T-cell (primary cell): ENCODE results near the gene DBF4B. TPM values are rescaled to one million over a fixed set of nuclear protein-coding genes. Genes with fewer than 3 reads are reported as not detected.

Experiments
- ATAC-seq, 4 experiments: fragments of 200-7000 bp in 3 of 4; fragments of 150-1000 bp in 1 of 4; cut with Tn5 transposase; replicated peaks in 1 of 4; 1 replicate in 3 of 4; 2 replicates in 1 of 4; pipeline ENCODE4 v1.10.0; 2021; ENCODE audit warnings: moderate library complexity in 3 of 4, mild to moderate bottlenecking in 2 of 4, moderate number of reproducible peaks in 1 of 4
- CTCF ChIA-PET, 2 donors: fragments of 300-600 bp; sonication (Branson Sonifier 250); formaldehyde crosslinking; loops; one replicate each; lab custom pipeline; 2022; ENCODE audit warnings: antibody characterized with exemption in 2 of 2; lab: Charles Lee
- POLR2A ChIA-PET, 2 donors: fragments of 300-600 bp; sonication (Branson Sonifier 250); formaldehyde crosslinking; loops; one replicate each; lab custom pipeline; 2022; ENCODE audit warnings: antibody characterized with exemption in 2 of 2; lab: Charles Lee
- DNase-seq, 35 experiments: peaks; one replicate each; pipeline versions ENCODE4 v3.0.0 to v3.0.0-alpha.2; 2013 to 2023
- H3K27ac ChIP-seq: one replicate; pipeline ENCODE4 v1.5.1; 2013; ENCODE audit warnings: low read length
- H3K27me3 ChIP-seq, 2 experiments: replicated peaks in 1 of 2; 1 replicate in 1 of 2; 2 replicates in 1 of 2; pipeline versions ENCODE4 v1.6.1 to v1.7.0; 2013; ENCODE audit warnings: low read length in 1 of 2, mixed read lengths in 1 of 2; ENCODE audit not compliant: control insufficient read depth in 2 of 2, insufficient read depth in 2 of 2; ENCODE audit errors: extremely low read depth in 1 of 2
- H3K36me3 ChIP-seq, 2 donors: 1 replicate in 1 of 2; 2 replicates in 1 of 2; pipeline versions ENCODE4 v1.6.1 to v1.7.0; 2013; ENCODE audit warnings: low read length in 1 of 2; ENCODE audit not compliant: control insufficient read depth in 2 of 2, insufficient read depth in 1 of 2; ENCODE audit errors: extremely low read depth in 1 of 2
- H3K4me1 ChIP-seq, 2 experiments: 1 replicate in 1 of 2; 2 replicates in 1 of 2; pipeline versions ENCODE4 v1.6.1 to v1.7.0; 2013; ENCODE audit warnings: low read length in 2 of 2, mixed read lengths in 1 of 2; ENCODE audit not compliant: insufficient read depth in 2 of 2, control insufficient read depth in 1 of 2; ENCODE audit errors: extremely low read depth in 1 of 2
- H3K4me3 ChIP-seq, 2 donors: 1 replicate in 1 of 2; 2 replicates in 1 of 2; pipeline versions ENCODE4 v1.5.1 to v1.7.0; 2013; ENCODE audit warnings: mild to moderate bottlenecking in 2 of 2, low read length in 1 of 2, moderate library complexity in 1 of 2; ENCODE audit not compliant: control insufficient read depth in 1 of 2; ENCODE audit errors: extremely low read depth in 1 of 2
- H3K9me3 ChIP-seq: 2 replicates; pipeline ENCODE4 v1.7.0; 2013
- H3K27ac Mint-ChIP-seq, 2 donors: one replicate each; pipeline ENCODE4 v1.8.0; 2020 to 2021; ENCODE audit warnings: mild to moderate bottlenecking in 2 of 2, mixed read lengths in 2 of 2
- H3K27me3 Mint-ChIP-seq, 2 donors: one replicate each; pipeline ENCODE4 v1.8.0; 2021 to 2022; ENCODE audit warnings: mixed read lengths in 2 of 2
- H3K36me3 Mint-ChIP-seq: one replicate; pipeline ENCODE4 v1.8.0; 2021; ENCODE audit warnings: mixed read lengths
- H3K4me1 Mint-ChIP-seq, 3 donors: one replicate each; pipeline ENCODE4 v1.8.0; 2020 to 2022; ENCODE audit warnings: mixed read lengths in 3 of 3, mild to moderate bottlenecking in 1 of 3
- H3K4me3 Mint-ChIP-seq, 3 donors: one replicate each; pipeline ENCODE4 v1.8.0; 2020 to 2022; ENCODE audit warnings: mild to moderate bottlenecking in 3 of 3, mixed read lengths in 3 of 3, moderate library complexity in 3 of 3
- H3K9me3 Mint-ChIP-seq, 3 donors: one replicate each; pipeline ENCODE4 v1.8.0; 2020 to 2022; ENCODE audit warnings: mixed read lengths in 3 of 3
- WGBS: methylation state at CpG from one replicate; pipeline ENCODE4 v1.1.5; 2013; ENCODE audit warnings: missing lambda C conversion rate; ENCODE audit not compliant: insufficient coverage; 5-methylcytosine and 5-hydroxymethylcytosine counted together
- total RNA-seq, 35 experiments: library from RNA in 6 of 35; stranded (reverse) in 6 of 35; fragments of 120-200 nt in 1 of 35; gene quantifications; one replicate each; pipeline versions ENCODE4 v1.2.1 to v1.2.4 and lab custom pipeline; 2013 to 2026

Gene DBF4B
- total RNA-seq, 5 donors from 2014 or later (not counting 1 experiment from before 2014, with no cell fraction given), result 3.8 to 7.8 (median 6.8) TPM

DNA sequence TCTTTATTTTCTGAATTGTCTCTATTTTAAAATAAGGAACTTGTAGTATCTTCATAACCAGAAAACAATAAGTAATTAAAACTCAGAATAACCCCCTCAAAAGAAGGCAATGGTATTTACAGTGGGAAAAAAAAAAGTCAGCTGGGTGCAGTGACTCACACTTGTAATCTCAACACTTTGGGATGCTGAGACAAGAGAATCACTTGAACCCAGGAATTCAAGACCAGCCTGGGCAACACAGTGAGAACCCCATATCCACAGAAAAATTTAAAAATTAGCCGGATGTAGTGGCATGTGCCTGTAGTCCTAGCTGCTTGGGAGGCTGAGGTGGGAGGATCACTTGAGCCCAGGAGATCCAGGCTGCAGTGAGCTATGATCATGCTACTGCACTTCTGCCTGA lies 83.8 kb downstream of the DBF4B start:
- Histone ChIP-seq H3K4me3 (no peak overlapping the region), H3K9me3 (no peaks in the 10 kb centered on the region), H3K27ac (no peak overlapping the region), H3K4me1 (no peaks in the 10 kb centered on the region), H3K36me3 (no peaks in the 10 kb centered on the region), H3K27me3 (peaks cover 0 to 10% of the 10 kb centered on the region in 2 experiments)
- ChIA-PET POLR2A (no interaction called here), CTCF (no interaction called here)
- WGBS, result no CpG with 5 or more reads among the region's 1 CpG
- Mint-ChIP-seq H3K27ac (no peak overlapping the region), H3K4me1 (no peaks in the 10 kb centered on the region), H3K4me3 (no peak overlapping the region), H3K27me3 (no peaks in the 10 kb centered on the region), H3K36me3 (no peaks in the 10 kb centered on the region), H3K9me3 (no peaks in the 10 kb centered on the region)
- DNase-seq, result no peak
- no peak for ATAC-seq

DNA sequence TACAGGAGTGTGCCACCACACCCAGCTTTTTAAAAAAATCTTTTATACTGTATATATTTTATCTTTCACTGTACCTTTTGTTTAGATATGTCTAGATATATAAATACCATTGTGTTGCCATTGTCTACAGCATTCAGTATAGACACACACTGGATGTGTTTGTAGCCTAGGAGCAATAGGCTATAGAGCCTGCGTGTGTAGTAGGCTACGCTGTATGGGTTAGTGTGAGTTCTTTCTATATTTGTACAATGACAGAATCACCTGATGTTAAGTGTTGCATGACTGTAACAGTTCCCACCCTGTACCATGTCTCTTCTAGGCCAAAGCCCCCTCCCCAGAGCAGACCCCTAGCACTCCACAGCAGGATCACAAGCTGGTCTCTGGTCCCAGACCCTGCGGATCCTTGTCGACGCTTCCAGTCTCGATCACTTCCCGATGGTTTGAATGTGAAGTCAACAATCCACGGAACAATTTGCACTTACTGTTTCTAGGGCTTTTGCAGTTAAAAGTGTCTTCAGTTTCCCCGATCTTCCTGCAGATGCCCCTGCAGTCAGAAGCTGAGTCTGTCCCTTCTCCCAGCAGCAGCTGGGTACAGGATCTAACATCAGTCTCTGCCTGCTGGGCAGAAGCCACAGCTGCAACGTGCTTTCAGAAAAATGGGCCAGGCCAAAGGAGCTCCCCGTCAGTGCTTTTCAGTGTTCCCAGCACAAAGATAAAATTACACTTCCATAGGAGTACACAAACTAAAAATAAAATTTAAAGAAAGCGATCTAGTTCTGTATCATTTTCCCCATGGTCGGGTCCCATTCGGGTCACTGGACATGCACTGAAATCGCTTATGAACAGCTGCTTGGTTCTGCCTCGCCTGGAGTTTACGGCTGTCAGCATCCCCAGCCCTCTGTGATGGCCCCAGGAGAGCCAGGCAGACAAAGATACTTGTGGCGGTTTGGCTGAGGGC lies 85.7 kb downstream of the DBF4B start:
- H3K27me3 Mint-ChIP-seq, result no peaks in the 10 kb centered on the region
- WGBS, result 87% methylated on average over 16 of the region's 18 CpGs
- CTCF ChIA-PET, result interaction anchor here in 1 of 2 donors (0.6 kb wide), 1 partner anchor 14 kb away, joined by 6 read pairs; no protein-coding TSS in a partner anchor

DNA sequence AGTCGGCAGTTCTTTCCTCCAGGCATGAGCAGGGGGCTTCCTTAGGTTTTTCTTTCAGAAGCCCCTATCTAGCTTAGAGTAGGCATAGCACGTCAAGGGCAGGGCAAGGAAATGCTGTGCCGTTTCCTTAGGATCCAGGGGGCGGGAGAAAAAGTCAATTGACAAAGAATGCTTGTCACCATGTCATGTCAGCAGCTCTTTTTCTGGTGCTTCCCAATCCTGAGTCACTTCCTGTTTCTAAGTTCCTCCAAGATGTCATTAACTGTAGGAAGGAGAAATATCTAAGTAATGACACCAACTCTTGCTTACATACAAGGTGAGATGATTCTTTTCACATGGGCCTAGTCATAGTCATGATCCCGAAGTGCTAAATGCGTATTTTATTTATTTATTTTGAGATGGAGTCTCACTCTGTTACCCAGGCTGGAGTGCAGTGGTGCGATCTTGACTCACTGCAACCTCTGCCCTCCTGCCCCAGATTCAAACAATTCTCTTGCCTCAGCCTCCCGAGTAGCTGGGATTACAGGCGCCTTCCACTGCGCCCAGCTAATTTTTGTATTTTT lies 86.5 kb downstream of the DBF4B start:
- H3K4me1 ChIP-seq, result no peaks in the 10 kb centered on the region
- POLR2A ChIA-PET, result no interaction called here
- no peaks in the 10 kb centered on the region for H3K36me3 ChIP-seq
- H3K27ac ChIP-seq, result no peak overlapping the region
- Mint-ChIP-seq H3K9me3 (no peaks in the 10 kb centered on the region), H3K27me3 (no peaks in the 10 kb centered on the region), H3K4me3 (no peak overlapping the region), H3K4me1 (no peaks in the 10 kb centered on the region), H3K27ac (no peak overlapping the region), H3K36me3 (no peaks in the 10 kb centered on the region)
- DNase-seq (no peak), ATAC-seq (no peak)
- CTCF ChIA-PET, result no interaction called here
- H3K9me3 ChIP-seq, result no peaks in the 10 kb centered on the region
- 88% methylated on average over 4 of the region's 10 CpGs for WGBS
- no peak overlapping the region for H3K4me3 ChIP-seq
- H3K27me3 ChIP-seq, result peaks cover 0 to 15% of the 10 kb centered on the region in 2 experiments

More for the DNA sequence above, 85.7 kb downstream of the DBF4B start:
- POLR2A ChIA-PET, result no interaction called here
- Mint-ChIP-seq H3K4me3 (no peak overlapping the region), H3K9me3 (no peaks in the 10 kb centered on the region), H3K27ac (no peak overlapping the region), H3K36me3 (no peaks in the 10 kb centered on the region), H3K4me1 (no peaks in the 10 kb centered on the region)
- H3K4me3 ChIP-seq, result no peak overlapping the region
- no peak for ATAC-seq
- no peaks in the 10 kb centered on the region for H3K9me3 ChIP-seq
- no peaks in the 10 kb centered on the region for H3K4me1 ChIP-seq
- peaks cover 0 to 11% of the 10 kb centered on the region in 2 experiments for H3K27me3 ChIP-seq
- H3K27ac ChIP-seq, result no peak overlapping the region
- no peak for DNase-seq
- H3K36me3 ChIP-seq, result no peaks in the 10 kb centered on the region

DNA sequence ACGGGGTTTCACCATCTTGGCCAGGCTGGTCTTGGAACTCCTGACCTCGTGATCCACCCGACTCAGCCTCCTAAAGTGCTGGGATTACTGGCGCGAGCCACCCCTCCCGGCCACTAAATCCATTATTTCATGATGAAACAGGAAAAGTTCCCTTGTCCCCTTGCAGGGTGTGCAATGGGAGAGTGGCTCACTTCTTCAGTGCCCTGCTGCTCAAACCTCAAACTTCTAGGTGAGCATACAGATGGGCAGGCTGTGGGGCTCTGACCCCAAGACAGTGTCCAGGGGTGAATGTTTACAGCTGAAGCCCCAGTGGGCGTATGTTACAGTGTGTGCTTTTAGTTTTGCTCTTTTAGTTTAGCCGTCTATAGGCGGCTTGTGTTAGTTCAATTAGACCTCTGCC lies 87.0 kb downstream of the DBF4B start:
- Histone ChIP-seq H3K27ac (no peak overlapping the region), H3K4me3 (no peak overlapping the region), H3K27me3 (peaks cover 0 to 15% of the 10 kb centered on the region in 2 experiments), H3K4me1 (no peaks in the 10 kb centered on the region), H3K36me3 (no peaks in the 10 kb centered on the region), H3K9me3 (no peaks in the 10 kb centered on the region)
- no peak for DNase-seq
- ChIA-PET CTCF (no interaction called here), POLR2A (no interaction called here)
- Mint-ChIP-seq H3K27me3 (no peaks in the 10 kb centered on the region), H3K4me1 (no peaks in the 10 kb centered on the region), H3K36me3 (no peaks in the 10 kb centered on the region), H3K9me3 (no peaks in the 10 kb centered on the region), H3K4me3 (no peak overlapping the region), H3K27ac (no peak overlapping the region)
- no peak for ATAC-seq
- WGBS, result 90% methylated on average over 5 of the region's 9 CpGs

DNA sequence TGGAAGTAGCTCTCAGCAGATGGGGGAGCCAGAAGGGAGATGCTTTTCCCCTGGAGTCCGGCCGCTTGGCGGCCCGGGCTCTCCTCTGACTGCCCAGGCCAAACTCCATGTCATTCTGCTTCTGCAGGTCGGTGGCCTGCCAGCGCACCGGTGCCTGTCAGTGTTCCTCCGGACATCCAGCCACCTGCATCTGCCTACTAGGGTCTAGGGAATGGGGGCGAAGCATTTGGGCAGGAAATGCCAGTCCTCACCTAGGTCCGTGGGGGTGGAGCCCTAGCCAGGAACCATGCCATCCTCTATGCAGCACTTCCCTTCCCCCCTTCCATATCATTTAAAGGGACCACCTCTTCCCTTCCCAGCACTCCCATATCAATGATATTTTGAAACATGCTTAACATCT lies 87.5 kb downstream of the DBF4B start:
- no peak overlapping the region for H3K4me3 Mint-ChIP-seq
- Histone ChIP-seq H3K4me3 (no peak overlapping the region), H3K36me3 (no peaks in the 10 kb centered on the region), H3K4me1 (no peaks in the 10 kb centered on the region), H3K9me3 (no peaks in the 10 kb centered on the region), H3K27me3 (peaks cover 0 to 15% of the 10 kb centered on the region in 2 experiments), H3K27ac (no peak overlapping the region)
- H3K27ac Mint-ChIP-seq, result no peak overlapping the region
- no peak for DNase-seq
- no peaks in the 10 kb centered on the region for H3K4me1 Mint-ChIP-seq
- WGBS, result 84% methylated on average over 9 of the region's 10 CpGs
- no peak for ATAC-seq
- ChIA-PET CTCF (no interaction called here), POLR2A (no interaction called here)
- H3K36me3 Mint-ChIP-seq, result no peaks in the 10 kb centered on the region
- H3K27me3 Mint-ChIP-seq, result no peaks in the 10 kb centered on the region
- no peaks in the 10 kb centered on the region for H3K9me3 Mint-ChIP-seq

DNA sequence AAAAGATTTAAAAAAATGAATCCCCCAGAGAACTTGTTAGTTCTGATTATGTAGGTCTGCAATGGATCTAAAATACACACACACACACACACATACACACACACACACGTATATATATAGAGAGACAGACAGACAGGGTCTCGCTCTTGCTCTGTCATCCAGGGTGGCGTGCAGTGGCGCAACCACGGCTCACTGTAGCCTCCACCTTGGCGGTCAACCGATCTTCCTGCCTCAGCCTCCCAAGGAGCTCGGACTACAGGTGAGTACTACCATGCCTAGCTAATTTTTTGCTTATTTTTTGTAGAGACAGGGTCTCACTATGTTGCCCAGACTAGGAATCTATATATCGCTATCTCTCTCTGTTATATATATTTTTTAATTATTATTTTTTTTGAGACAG lies 88.3 kb downstream of the DBF4B start:
- Mint-ChIP-seq H3K36me3 (no peaks in the 10 kb centered on the region), H3K27me3 (no peaks in the 10 kb centered on the region), H3K4me3 (no peak overlapping the region), H3K4me1 (no peaks in the 10 kb centered on the region), H3K27ac (no peak overlapping the region), H3K9me3 (no peaks in the 10 kb centered on the region)
- Histone ChIP-seq H3K36me3 (no peaks in the 10 kb centered on the region), H3K27me3 (peaks cover 0 to 15% of the 10 kb centered on the region in 2 experiments), H3K4me3 (no peak overlapping the region), H3K27ac (no peak overlapping the region), H3K4me1 (no peaks in the 10 kb centered on the region), H3K9me3 (no peaks in the 10 kb centered on the region)
- DNase-seq, result no peak
- WGBS, result 90% methylated on average over 6 of the region's 9 CpGs
- ChIA-PET CTCF (interaction anchor here in 1 of 2 donors (1.3 kb wide), 1 partner anchor 10 kb away, joined by 3 read pairs; no protein-coding TSS in a partner anchor), POLR2A (no interaction called here)
- no peak for ATAC-seq
